HG03097 (cell line): ENCODE measurements around the gene RNF123.

Source experiments
- ATAC-seq: cut with Tn5 transposase; IDR thresholded peaks from one replicate; pipeline ENCODE4 v1.9.1; 2021; ENCODE audit not compliant: unreplicated experiment, low FRiP score

RNF123 gene

DNA sequence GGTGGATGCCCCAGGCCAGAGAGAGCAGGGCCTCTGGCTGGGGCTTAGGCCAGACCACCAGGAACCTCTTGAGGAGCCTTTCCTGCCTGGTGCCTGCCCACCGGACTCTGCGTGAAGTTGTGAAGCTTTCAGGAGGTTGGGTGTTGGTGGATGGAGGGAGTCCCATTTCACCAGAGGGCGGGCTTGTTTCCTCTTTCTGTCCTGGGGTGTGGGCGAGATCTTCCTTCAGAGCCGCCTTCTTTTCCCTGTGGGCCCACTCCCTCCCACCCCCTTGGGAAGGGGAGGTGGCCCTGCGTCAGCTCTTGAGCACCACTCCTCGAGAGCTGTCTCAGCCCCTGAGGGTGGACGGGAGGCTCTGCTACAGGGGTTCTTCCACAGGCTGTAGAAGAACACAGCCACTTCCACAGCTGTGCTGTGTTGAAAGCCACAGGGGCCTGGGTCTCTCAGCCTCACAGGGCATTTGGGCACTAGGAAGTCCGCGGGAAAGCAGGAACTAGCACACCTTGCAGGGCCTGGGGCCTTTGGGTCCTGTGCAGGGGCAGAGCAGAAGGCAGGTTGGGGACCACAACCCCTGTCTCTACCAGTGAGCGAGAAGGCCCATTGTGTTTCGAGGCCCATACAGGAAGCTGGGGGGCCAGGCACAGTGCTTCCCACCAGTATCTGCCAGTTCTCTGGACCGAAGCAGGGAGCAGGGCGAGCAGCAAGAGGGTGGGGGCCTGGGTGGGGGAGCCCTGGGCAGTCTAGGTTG, 28.0 kb downstream of the RNF123 start:
- ATAC-seq = no peak

DNA sequence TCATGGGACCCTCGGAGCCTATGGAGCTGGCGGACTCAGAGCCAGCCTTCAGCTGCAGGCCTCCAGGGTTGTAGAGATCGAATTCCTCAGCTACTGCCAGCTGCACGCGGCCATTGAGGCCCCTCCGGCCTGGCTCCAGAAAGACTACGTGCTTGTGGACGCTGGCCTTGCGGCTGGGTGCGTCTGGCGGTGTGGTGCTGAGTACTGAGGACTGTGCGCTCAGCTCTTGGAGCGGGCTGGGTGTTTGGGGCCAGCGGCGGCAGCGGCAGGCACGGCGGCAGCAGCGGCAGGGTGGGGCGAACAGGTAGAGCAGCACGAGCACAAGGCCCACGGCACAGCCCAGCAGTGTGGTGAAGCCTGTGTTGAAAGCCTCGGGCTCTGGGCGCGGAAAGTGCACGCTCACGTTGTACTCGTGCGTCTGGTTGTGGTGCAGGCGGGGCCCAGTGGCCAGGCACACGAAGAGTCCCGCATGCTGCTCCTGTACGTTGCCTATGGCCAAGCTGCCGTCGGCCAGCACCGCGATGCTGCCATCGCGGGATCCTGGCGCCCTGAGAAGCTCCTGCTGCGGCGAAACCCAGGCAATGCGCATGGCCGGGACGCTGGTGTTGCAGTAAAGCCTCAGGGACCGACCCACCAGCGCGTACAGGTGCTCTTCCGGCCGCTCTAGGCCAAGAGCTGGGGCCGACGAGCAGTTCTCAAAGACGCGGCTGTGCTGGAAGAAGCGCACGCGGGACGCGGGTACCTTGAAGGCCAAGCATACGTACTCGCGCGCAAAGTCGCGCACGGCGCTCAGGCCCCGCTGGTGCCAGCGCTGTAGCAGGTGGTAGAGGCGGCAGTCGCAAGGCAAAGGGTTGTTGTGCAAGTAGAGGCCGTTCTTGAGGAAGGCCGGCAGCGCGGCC, 28.9 kb downstream of the RNF123 start:
- no peak for ATAC-seq

DNA sequence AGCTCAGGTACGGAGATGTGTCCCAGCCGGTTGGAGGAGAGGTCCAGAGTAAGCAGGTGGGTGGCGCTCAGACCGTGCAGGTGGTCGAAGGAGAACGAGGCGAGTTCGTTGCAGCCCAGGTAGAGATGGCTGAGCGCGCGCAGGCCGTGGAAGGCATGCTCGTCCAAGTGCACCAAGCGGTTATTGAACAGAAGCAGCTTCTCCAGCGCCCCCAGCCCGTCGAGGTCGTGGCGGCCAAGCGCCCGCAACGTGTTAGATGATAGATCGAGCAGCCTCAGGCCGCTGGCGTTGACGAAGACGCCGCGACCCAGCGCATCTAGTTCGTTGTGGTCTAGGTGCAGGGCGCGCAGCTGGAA, 29.5 kb downstream of the RNF123 start:
- no peak for ATAC-seq

GRCh38 chr3:49719214-49719884, 30.0 kb downstream of the RNF123 start, which contains the start of gene AMIGO3:
TSS of gene AMIGO3 (minus strand) at chr3:49719684. CDS start at chr3:49719465, 219 bp downstream.
- peak; percentile 37 for ATAC-seq

GRCh38 chr3:49720855-49721595, 31.7 kb downstream of the RNF123 start:
- ATAC-seq = no peak

DNA sequence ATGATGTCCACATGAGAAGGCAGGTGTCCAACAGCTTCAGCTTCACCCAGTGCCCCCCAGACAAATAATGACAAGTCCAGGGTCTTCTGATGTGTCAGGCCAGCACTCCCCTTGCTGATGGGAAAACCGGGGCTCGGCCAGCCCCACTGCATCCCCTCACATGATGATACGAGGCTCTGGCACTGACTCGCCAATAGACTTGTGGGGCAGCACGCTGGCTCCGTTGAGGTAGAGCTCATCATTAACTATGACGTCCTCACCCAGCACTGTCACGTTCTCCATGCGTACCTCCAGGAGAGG, 32.2 kb downstream of the RNF123 start:
- no peak for ATAC-seq

GRCh38 chr3:49721896-49722781, 32.8 kb downstream of the RNF123 start:
- ATAC-seq = no peak

DNA sequence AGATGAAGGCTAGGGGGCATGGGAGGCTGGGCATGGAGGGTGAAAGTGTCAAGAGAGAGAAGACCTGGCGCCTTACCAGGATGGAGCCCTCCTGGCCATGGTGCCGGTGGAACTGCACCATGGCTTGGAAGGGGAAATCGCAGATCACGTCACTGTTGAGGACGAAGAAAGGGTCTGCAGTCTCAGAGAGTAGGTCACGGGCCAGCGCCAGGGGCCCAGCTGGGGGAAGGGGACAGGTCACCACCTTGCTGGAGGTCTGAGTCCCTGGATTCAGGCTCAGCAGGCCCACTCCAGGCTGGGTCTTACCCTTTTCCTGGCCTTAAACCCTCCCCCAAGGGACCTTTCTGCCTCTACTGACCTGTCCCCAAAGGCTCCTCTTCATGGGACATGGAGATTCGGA, 33.5 kb downstream of the RNF123 start:
- ATAC-seq = no peak

- peak; percentile 3 for ATAC-seq
These were observed 33.9 kb downstream of the RNF123 start for GRCh38 chr3:49723296-49723627.

DNA sequence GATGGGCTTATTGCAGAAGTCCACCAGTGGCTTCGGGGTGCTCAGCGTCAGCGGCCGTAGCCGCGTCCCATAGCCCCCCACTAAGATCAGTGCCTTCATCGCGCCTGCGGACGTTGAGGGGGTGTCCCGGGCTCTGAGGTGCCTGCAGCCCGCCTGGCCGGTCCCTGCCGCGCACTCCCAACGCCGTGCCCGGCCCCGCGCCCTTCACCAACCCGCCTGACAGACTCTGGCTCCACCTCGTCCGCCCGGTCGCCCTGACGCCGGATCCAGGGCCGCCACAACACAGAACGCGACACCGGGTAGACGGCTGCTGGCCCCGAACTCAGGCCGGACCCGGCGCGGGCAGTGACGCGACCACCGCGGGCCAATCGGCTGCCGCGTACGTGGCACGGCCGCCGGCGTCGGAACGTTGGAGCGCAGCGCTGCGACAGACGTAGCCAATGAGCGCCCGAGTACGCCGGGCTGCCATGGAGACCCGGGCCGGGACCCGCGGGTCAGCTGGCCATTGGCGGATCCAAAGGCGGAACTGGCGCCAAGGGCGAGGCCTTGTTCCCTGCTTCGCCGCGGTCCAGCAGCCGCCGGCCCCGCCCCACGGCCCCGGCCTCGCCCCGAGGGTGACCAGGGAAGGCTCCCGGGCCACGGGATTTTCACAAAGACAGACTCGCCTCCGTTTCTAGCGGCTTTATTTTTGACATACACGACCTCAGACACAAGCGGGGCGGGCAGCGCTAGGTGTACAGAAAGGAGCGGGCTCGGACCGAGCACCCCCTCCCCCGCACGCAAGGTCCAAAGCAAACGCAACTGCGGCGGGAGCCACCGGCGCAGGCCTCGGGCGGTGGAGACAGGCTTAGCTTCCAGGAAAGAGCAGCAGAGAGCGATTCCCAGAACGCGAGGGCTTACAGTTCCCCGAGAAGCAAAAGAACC, 34.5 kb downstream of the RNF123 start, which contains the start of gene GMPPB:
TSS of gene GMPPB (minus strand) at position 324 of the 924 bp plus-strand sequence. CDS start at position 99, 225 bp downstream.
- peak; percentile 64 for ATAC-seq

- ATAC-seq = no peak
These were observed 35.2 kb downstream of the RNF123 start for GRCh38 chr3:49724586-49724985.

DNA sequence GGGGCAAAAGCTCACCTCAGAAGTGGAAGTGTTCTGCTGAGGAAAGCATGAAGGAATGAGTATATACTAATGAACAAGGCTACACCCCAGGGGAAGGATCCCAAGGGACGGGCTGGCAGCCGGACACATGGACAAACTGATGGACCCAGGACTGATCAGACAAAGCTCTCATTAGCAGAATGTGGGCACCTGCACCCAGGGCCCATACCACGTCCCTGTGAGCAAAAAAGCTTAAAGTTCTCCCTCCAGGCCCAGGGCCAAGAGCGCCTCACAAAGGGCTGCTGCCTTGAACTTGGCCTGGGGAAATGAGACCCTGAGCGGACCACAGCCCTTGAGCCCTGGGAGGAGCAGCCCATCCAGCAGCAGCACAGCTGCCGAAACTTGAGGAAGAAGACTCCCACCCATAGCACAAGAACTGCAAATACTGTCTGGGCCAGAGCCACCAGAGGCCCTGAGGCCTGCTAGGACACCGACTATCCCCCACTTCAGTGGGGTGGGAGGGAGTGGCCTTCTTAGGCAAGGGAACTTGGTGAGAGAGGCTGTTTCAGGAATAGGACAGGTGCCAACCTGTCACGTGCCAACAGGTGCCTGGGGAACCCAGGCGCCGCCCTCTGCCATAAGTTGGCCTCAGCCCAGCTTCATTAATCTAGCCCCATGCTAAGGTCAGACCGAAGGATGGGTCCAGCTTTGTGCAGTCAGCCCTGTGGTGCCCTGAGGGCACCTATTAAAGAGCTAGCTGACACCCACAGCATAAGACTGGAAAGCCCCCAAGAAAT, 36.7 kb downstream of the RNF123 start:
- no peak for ATAC-seq

DNA sequence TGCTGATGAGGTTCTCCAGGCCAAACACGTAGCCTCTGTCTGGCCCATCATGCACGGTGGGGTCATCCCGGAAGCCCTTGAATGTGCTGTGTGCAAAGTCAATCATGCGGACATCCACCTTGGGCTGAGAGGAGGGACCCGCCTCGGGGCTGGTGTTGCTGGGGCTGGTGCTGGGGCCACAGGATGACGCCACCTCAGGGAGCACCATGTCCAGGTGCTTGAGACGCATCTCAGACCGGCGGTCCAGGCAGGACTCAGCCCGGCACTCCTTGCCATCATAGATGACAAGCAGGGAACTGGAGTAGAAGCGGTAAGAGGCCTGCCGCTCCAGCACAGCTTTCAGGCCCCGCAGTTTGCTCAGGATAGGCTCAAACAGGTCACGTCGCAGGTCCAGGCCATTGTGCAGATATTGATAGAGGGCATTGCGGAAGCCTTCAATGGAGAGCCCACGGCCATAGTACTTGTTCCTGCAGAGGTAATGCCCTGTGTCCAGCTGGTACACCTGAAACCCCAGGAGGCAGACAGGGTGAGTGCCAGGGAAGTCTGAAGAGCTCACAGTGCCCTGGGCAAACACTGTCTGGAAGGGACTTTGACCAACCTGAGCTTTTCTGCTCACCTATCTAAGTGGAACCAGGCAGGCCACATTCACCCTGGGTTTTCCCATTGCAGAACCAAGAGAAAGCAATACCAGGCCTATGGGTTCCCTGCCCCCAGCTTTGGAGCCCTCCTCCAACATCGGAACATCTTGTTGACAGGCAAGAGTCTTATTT, 38.0 kb downstream of the RNF123 start:
- ATAC-seq = no peak

DNA sequence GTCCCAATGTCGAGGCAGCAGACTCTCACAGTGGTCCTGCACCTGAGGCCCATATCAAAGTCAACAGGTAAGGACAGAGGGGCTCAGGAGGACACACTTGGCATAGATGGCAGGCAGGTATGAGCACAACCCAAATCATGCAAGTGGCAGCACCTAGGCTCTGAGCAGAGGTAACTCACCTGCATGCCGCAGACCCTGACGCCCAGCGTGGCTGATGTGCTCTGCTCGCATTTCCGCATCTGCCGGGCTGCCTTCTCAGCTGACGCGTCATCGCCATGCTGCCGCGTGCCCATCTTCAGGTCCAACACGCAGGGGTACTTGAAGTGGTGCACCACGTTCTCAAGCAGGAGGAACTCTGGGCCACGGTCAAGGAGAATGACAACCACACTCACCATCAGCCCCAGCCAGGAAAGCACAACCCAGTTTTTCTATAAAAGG, 38.6 kb downstream of the RNF123 start:
- no peak for ATAC-seq

DNA sequence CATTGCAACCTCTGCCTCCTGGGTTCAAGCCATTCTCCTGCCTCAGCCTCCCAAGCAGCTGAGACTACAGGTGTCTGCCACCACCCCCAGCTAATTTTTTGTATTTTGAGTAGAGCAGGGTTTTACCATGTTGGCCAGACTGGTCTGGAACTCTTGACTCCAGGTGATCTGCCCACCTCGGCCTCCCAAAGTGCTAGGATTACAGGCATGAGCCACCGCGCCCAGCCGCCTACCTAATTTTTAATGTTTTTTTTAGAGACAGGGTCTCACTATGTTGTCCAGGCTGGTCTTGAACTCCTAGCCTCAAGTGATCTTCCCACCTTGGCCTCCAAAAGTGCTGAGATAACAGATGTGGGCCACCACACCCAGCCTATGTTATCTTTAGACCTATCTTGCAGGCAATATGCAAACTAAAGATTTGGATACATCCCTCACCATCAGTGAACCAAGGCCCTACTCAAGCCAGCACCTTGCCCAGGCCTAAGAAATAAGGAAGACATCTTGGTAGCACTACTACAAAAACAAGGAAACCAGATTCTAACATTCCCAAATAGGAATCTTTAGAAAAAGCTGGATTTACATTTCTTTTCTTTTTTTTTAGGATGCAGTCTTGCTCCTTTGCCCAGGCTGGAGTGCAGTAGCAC, 40.7 kb downstream of the RNF123 start:
- ATAC-seq = no peak

GRCh38 chr3:49732597-49732996, 43.2 kb downstream of the RNF123 start:
- ATAC-seq = no peak

DNA sequence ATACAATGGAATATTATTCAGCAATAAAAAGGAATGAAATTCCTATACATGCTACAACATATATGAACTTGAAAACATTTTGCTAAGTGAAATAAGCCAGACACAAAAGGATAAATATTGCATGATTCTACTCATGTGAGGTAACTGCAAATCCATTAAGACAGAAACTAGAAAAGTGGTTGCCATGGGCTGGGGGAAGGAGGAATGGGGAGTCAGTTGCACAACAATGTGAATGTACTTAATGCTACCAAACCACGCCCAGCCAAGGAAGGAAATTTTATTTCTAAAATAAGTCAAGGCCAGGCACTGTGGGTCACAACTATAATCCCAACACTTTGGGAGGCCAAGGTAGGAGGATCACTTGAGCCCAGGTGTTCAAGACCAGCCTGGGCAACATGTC, 44.2 kb downstream of the RNF123 start:
- ATAC-seq = no peak
